HepG2 (cell line): ENCODE data around the gene PANK4. TPM values are rescaled to one million over a fixed set of nuclear protein-coding genes. Genes with fewer than 3 reads are reported as not detected.
A peak's percentile ranks its signal among the peaks of the same experiment; 100 is the strongest.

Experiments
- ATAC-seq: fragments of 200-7000 bp; cut with Tn5 transposase; 3 replicates; pipeline ENCODE4 v1.9.1; 2020; ENCODE audit warnings: mild to moderate bottlenecking, moderate library complexity
- BruUV-seq: library from RNA; stranded (reverse); fragments of 400-500 nt; replicated peaks from 2 replicates; lab custom pipeline; 2021; lab: Mats Ljungman, UMichigan
- CTCF ChIA-PET: fragments of 300-600 bp; formaldehyde crosslinking; extraction: SDS; loops from one replicate; lab custom pipeline; 2021; ENCODE audit warnings: low total read pairs, inconsistent platforms, low intra/inter-chr PET ratio; lab: Yijun Ruan, JAX
- POLR2A ChIA-PET: fragments of 350-600 bp; sonication (Branson Sonifier 250); formaldehyde crosslinking; loops from one replicate; lab custom pipeline; 2020; ENCODE audit warnings: antibody characterized with exemption, inconsistent platforms; lab: Yijun Ruan, JAX
- DNase-seq: peaks from one replicate; pipeline ENCODE4 v3.0.0-alpha.2; 2015; ENCODE audit warnings: low spot score
- FAIRE-seq: peaks from 3 replicates; lab custom pipeline; 2011; peaks lifted over from hg19 to GRCh38; lab: Jason Lieb, UNC
- H2AFZ ChIP-seq: one replicate; pipeline ENCODE4 v1.6.1; 2011; ENCODE audit warnings: low read length, inconsistent platforms
- H3K27ac ChIP-seq: fragments of 300-600 bp; 3 replicates; pipeline ENCODE4 v1.8.0; 2011; ENCODE audit warnings: mixed run types, mild to moderate bottlenecking, mixed read lengths, low read length, inconsistent platforms; ENCODE audit not compliant: insufficient read depth; ENCODE audit errors: extremely low read length
- H3K27me3 ChIP-seq, 2 experiments: fragments of 200-600 bp in 1 of 2; 2 replicates in 1 of 2; 3 replicates in 1 of 2; pipeline versions ENCODE4 v1.6.0 to v1.8.0; 2011; ENCODE audit warnings: low read length in 2 of 2, mild to moderate bottlenecking in 2 of 2, moderate library complexity in 2 of 2, inconsistent platforms in 1 of 2; ENCODE audit not compliant: insufficient read depth in 2 of 2, control insufficient read depth in 1 of 2
- H3K36me3 ChIP-seq, 2 experiments: fragments of 200-600 bp in 1 of 2; replicated peaks in 1 of 2; 2 replicates in 1 of 2; 3 replicates in 1 of 2; pipeline versions ENCODE4 v1.5.1 to v1.8.0; 2011; ENCODE audit warnings: low read length in 2 of 2, inconsistent platforms in 1 of 2; ENCODE audit not compliant: insufficient read depth in 2 of 2, control insufficient read depth in 1 of 2
- H3K4me1 ChIP-seq: 2 replicates; pipeline ENCODE4 v1.5.1; 2012; ENCODE audit warnings: low read length, inconsistent platforms; ENCODE audit not compliant: insufficient read depth
- H3K4me2 ChIP-seq: 2 replicates; pipeline ENCODE4 v1.6.0; 2011; ENCODE audit warnings: low read depth, low read length, inconsistent platforms
- H3K4me3 ChIP-seq, 3 experiments: fragments of 200-600 bp in 1 of 3; sonication (generic), shearing (Covaris generic) in 1 of 3; replicated peaks in 1 of 3; 2 replicates each; pipeline ENCODE4 v1.5.1; 2011 to 2016; ENCODE audit warnings: low read length in 3 of 3, inconsistent platforms in 2 of 3, low read depth in 2 of 3, mild to moderate bottlenecking in 2 of 3, control low read depth in 1 of 3, mixed read lengths in 1 of 3; ENCODE audit not compliant: insufficient read depth in 1 of 3
- H3K79me2 ChIP-seq: one replicate; pipeline ENCODE4 v1.6.1; 2011; ENCODE audit warnings: low read length, inconsistent platforms; ENCODE audit not compliant: insufficient read depth
- H3K9ac ChIP-seq: 2 replicates; pipeline ENCODE4 v1.6.0; 2011; ENCODE audit warnings: mild to moderate bottlenecking, low read depth, low read length, inconsistent platforms; ENCODE audit not compliant: insufficient read depth
- H3K9me3 ChIP-seq: 2 replicates; pipeline ENCODE4 v1.5.1; 2012; ENCODE audit warnings: mild to moderate bottlenecking, low read length
- H4K20me1 ChIP-seq: 2 replicates; pipeline ENCODE4 v1.6.0; 2011; ENCODE audit warnings: inconsistent platforms, mild to moderate bottlenecking, low read length, moderate library complexity; ENCODE audit not compliant: insufficient read depth
- CERS6 ChIP-seq: sonication (generic); formaldehyde crosslinking; IDR thresholded peaks from 2 replicates; pipeline ENCODE4 v1.5.0; 2020; ENCODE audit warnings: missing genetic modification reagents
- DMAP1 ChIP-seq: IDR thresholded peaks from 2 replicates; pipeline ENCODE4 v1.6.1; 2016
- EZH2 ChIP-seq: conservative IDR thresholded peaks from 2 replicates; pipeline ENCODE4 v1.6.1; 2012; ENCODE audit warnings: mild to moderate bottlenecking, low read depth, low read length, moderate library complexity
- GTF3A ChIP-seq: sonication (generic); formaldehyde crosslinking; conservative IDR thresholded peaks from 2 replicates; pipeline ENCODE4 v1.4.0; 2020; ENCODE audit warnings: mild to moderate bottlenecking, missing genetic modification reagents
- HNRNPL ChIP-seq: fragments of 200-400 bp; formaldehyde crosslinking; IDR thresholded peaks from 2 replicates; pipeline ENCODE4 v1.6.1; 2017; ENCODE audit warnings: mild to moderate bottlenecking, low read depth, low read length
- HNRNPLL ChIP-seq: fragments of 200-400 bp; formaldehyde crosslinking; IDR thresholded peaks from 2 replicates; pipeline ENCODE4 v1.6.1; 2017; ENCODE audit warnings: mild to moderate bottlenecking, low read depth, low read length; ENCODE audit not compliant: poor library complexity, severe bottlenecking
- NAIF1 ChIP-seq: sonication (generic); formaldehyde crosslinking; IDR thresholded peaks from 2 replicates; pipeline ENCODE4 v1.5.0; 2020; ENCODE audit warnings: mild to moderate bottlenecking, missing genetic modification reagents, borderline replicate concordance
- TEAD2 ChIP-seq: sonication (generic); formaldehyde crosslinking; IDR thresholded peaks from 2 replicates; pipeline ENCODE4 v1.9.0; 2021; ENCODE audit warnings: missing genetic modification reagents
- THAP11 ChIP-seq: IDR thresholded peaks from 2 replicates; pipeline ENCODE4 v1.6.1; 2016; ENCODE audit warnings: missing biosample characterization, missing genetic modification reagents
- XBP1 ChIP-seq: sonication (generic); formaldehyde crosslinking; IDR thresholded peaks from 2 replicates; pipeline ENCODE4 v1.5.0; 2020; ENCODE audit warnings: missing genetic modification reagents
- ZSCAN25 ChIP-seq: sonication (generic); formaldehyde crosslinking; IDR thresholded peaks from 2 replicates; pipeline ENCODE4 v1.8.0; 2022; ENCODE audit warnings: mild to moderate bottlenecking, missing genetic modification reagents
- WGBS: methylation state at CpG from one replicate; pipeline ENCODE4 v1.1.6; 2017; ENCODE audit warnings: low lambda C conversion rate; 5-methylcytosine and 5-hydroxymethylcytosine counted together
- in situ Hi-C: cut with HindIII; loops from 2 replicates; pipeline ENCODE4 v1.10.0; 2017; ENCODE audit warnings: low pct_unique_long_range_greater_than_20kb; ENCODE audit not compliant: extremely low pct_ligation_motif_present
- intact Hi-C: fragments of 100-400 bp; cut with micrococcal nuclease; formaldehyde crosslinking; loops from one replicate; pipeline ENCODE4 v1.10.0; 2022; ENCODE audit not compliant: unreplicated experiment
- polyA plus RNA-seq, 8 experiments: library from polyadenylated mRNA; depleted of rRNA in 3 of 8; stranded (reverse) in 7 of 8; unstranded in 1 of 8; fragments of >200 nt; fragmentation: Illumina TruSeq in 4 of 8; extraction: Trizol in 4 of 8; gene quantifications; 2 replicates each; pipeline versions ENCODE4 v1.2.1 to v1.2.3, GENCODE V29; 2011 to 2016; ENCODE audit warnings: low read depth in 4 of 8, missing spikeins in 1 of 8, mixed read lengths in 1 of 8; ENCODE audit not compliant: insufficient read depth in 1 of 8
- total RNA-seq, 5 experiments: library from RNA; depleted of rRNA; stranded (reverse); fragments of >200 nt; fragmentation: Illumina TruSeq; extraction: Trizol; gene quantifications; 2 replicates each; pipeline ENCODE4 v1.2.3, GENCODE V29; 2016; ENCODE audit warnings: low read depth in 1 of 5
- TF ChIP-seq, protein P1 (sequence below): sonication (generic); formaldehyde crosslinking; IDR thresholded peaks from 2 replicates; pipeline ENCODE4 v1.8.1; 2023; ENCODE audit warnings: missing genetic modification reagents, inconsistent platforms, borderline replicate concordance
- TF ChIP-seq, protein P2 (sequence below): sonication (generic); formaldehyde crosslinking; IDR thresholded peaks from 2 replicates; pipeline ENCODE4 v1.8.0; 2023; ENCODE audit warnings: mild to moderate bottlenecking, missing genetic modification reagents
- TF ChIP-seq, protein P3 (sequence below): IDR thresholded peaks from 2 replicates; pipeline ENCODE4 v1.6.1; 2016; ENCODE audit warnings: mild to moderate bottlenecking

The PANK4 gene
- total and polyA plus RNA-seq, 2 of the 13 experiments (the other 11 are each of a cell fraction or from before 2014, with no cell fraction given): 17.4 to 19.3 TPM

DNA sequence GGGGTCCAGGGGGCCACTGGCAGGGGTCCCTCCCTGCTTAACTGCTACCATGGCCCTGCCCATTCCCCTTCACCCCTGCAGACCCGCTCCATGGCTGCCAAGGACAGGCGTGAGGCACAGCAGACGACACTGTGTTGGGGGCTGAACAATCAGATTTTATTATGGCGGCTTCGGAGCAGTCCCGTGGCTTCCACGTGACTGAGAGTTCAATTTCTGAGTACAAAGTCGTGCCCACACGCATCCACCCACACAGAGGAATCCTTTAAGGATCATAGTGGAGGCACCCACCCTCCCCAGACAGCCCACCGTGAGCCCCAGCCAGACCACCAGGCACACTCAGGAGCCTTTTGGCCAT lies 2.2 kb upstream of the PANK4 start:
- intact Hi-C loops: no loop called here
- no peak for TF ChIP-seq NAIF1 (CRISPR knock-in tag)
- TF ChIP-seq DMAP1 (CRISPR knock-in tag): peak; percentile 39; the same call in 1 of the 2 replicates
- peak; percentile 69 for TF ChIP-seq ZSCAN25
- TF ChIP-seq, all 625 proteins: peak for 2
- no peak for DNase-seq
- H3K9ac ChIP-seq: no peak overlapping the region
- peak overlapping the region; percentile 4 to 65 (median 37); a peak in 4 of 6 replicates for H3K4me3 ChIP-seq
- in situ Hi-C loops: no loop called here
- peaks cover 14 to 61% of the 10 kb centered on the region in 2 experiments for H3K27me3 ChIP-seq
- H3K4me2 ChIP-seq: peak overlapping the region; percentile 87
- H3K79me2 ChIP-seq: peaks cover 24% of the 10 kb centered on the region
- H3K9me3 ChIP-seq: no peaks in the 10 kb centered on the region
- peaks cover 49% of the 10 kb centered on the region for H3K4me1 ChIP-seq
- H4K20me1 ChIP-seq: peaks cover 23% of the 10 kb centered on the region
- BruUV-seq: no TSS peak
- ATAC-seq: no peak
- no peak overlapping the region for H3K27ac ChIP-seq
- WGBS: 0% methylated on average over 6 of the region's 10 CpGs
- H2AFZ ChIP-seq: no peak overlapping the region
- POLR2A ChIA-PET: interaction anchor here (1.2 to 3.9 kb wide), 3 partner anchors 17 to 116 kb away, joined by 3 to 38 read pairs (median 4); no protein-coding TSS in a partner anchor
- H3K36me3 ChIP-seq: 0 out of 5 replicates have a peak, but pooled peaks cover 0 to 1% of the 10 kb centered on the region in 2 experiments
- no peak for FAIRE-seq
- CTCF ChIA-PET: interaction anchor here (1.9 kb wide), 1 partner anchor 20 kb away, joined by 9 read pairs; no protein-coding TSS in a partner anchor

GRCh38 chr1:2528016-2528415 lies 1.6 kb upstream of the PANK4 start:
- intact Hi-C loops: no loop called here
- H3K9me3 ChIP-seq: no peaks in the 10 kb centered on the region
- CTCF ChIA-PET: interaction anchor here (1.9 kb wide), 1 partner anchor 20 kb away, joined by 9 read pairs; no protein-coding TSS in a partner anchor
- H3K4me3 ChIP-seq: no peak overlapping the region
- H2AFZ ChIP-seq: no peak overlapping the region
- H4K20me1 ChIP-seq: peaks cover 23% of the 10 kb centered on the region
- peaks cover 30% of the 10 kb centered on the region for H3K79me2 ChIP-seq
- H3K9ac ChIP-seq: no peak overlapping the region
- H3K27me3 ChIP-seq: peaks cover 14 to 55% of the 10 kb centered on the region in 2 experiments
- WGBS: 33% methylated on average over 8 of the region's 12 CpGs
- 0 out of 5 replicates have a peak, but pooled peaks cover 0 to 1% of the 10 kb centered on the region in 2 experiments for H3K36me3 ChIP-seq
- H3K4me2 ChIP-seq: peak overlapping the region; percentile 87
- ATAC-seq (no peak), FAIRE-seq (no peak), DNase-seq (no peak)
- peaks cover 55% of the 10 kb centered on the region for H3K4me1 ChIP-seq
- no TSS peak for BruUV-seq
- in situ Hi-C loops: no loop called here
- POLR2A ChIA-PET: interaction anchor here (3.6 to 3.9 kb wide), 2 partner anchors 18 to 115 kb away, joined by 16 to 38 read pairs; partner anchors contain the start of gene PEX10
- no peak overlapping the region for H3K27ac ChIP-seq
- TF ChIP-seq CERS6 (CRISPR knock-in tag): 0 out of 2 replicates have a peak, but pooled peaks have one; percentile 47
- no peak for TF ChIP-seq EZH2
- TF ChIP-seq, protein P1, sequence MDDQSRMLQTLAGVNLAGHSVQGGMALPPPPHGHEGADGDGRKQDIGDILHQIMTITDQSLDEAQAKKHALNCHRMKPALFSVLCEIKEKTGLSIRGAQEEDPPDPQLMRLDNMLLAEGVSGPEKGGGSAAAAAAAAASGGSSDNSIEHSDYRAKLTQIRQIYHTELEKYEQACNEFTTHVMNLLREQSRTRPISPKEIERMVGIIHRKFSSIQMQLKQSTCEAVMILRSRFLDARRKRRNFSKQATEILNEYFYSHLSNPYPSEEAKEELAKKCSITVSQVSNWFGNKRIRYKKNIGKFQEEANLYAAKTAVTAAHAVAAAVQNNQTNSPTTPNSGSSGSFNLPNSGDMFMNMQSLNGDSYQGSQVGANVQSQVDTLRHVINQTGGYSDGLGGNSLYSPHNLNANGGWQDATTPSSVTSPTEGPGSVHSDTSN (CRISPR knock-in tag): no peak
- 0 out of 2 replicates have a peak, but pooled peaks have one; percentile 2 for TF ChIP-seq THAP11 (CRISPR knock-in tag)
- no peak for TF ChIP-seq HNRNPLL
- TF ChIP-seq GTF3A (CRISPR knock-in tag): no peak
- TF ChIP-seq, protein P2, sequence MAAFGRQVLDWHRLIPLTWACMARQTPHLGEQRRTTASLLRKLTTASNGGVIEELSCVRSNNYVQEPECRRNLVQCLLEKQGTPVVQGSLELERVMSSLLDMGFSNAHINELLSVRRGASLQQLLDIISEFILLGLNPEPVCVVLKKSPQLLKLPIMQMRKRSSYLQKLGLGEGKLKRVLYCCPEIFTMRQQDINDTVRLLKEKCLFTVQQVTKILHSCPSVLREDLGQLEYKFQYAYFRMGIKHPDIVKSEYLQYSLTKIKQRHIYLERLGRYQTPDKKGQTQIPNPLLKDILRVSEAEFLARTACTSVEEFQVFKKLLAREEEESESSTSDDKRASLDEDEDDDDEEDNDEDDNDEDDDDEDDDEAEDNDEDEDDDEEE (CRISPR knock-in tag): no peak
- TF ChIP-seq HNRNPL: 0 out of 2 replicates have a peak, but pooled peaks have one; percentile 46
- TF ChIP-seq XBP1 (CRISPR knock-in tag): no peak
- TF ChIP-seq TEAD2 (CRISPR knock-in tag): no peak
- TF ChIP-seq, protein P3, sequence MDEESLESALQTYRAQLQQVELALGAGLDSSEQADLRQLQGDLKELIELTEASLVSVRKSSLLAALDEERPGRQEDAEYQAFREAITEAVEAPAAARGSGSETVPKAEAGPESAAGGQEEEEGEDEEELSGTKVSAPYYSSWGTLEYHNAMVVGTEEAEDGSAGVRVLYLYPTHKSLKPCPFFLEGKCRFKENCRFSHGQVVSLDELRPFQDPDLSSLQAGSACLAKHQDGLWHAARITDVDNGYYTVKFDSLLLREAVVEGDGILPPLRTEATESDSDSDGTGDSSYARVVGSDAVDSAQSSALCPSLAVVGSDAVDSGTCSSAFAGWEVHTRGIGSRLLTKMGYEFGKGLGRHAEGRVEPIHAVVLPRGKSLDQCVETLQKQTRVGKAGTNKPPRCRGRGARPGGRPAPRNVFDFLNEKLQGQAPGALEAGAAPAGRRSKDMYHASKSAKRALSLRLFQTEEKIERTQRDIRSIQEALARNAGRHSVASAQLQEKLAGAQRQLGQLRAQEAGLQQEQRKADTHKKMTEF (CRISPR knock-in tag): no peak
